Stimulated activated CD8-positive, alpha-beta memory T cell treated with anti-CD3 and anti-CD28 coated beads, Interleukin-7, amount 100 ng/mL, for 4 hours (primary cell): ENCODE results near the gene GAREM2.
"Not testable (repeated sequence)": the region's sequence is repeated elsewhere in the genome, so short reads cannot be mapped to it uniquely, and the experiment has no call there.

Experiments
- DNase-seq, 2 donors: peaks; one replicate each; pipeline ENCODE4 v3.0.0-alpha.2; 2020; ENCODE audit warnings: low read depth in 2 of 2

Gene GAREM2

DNA sequence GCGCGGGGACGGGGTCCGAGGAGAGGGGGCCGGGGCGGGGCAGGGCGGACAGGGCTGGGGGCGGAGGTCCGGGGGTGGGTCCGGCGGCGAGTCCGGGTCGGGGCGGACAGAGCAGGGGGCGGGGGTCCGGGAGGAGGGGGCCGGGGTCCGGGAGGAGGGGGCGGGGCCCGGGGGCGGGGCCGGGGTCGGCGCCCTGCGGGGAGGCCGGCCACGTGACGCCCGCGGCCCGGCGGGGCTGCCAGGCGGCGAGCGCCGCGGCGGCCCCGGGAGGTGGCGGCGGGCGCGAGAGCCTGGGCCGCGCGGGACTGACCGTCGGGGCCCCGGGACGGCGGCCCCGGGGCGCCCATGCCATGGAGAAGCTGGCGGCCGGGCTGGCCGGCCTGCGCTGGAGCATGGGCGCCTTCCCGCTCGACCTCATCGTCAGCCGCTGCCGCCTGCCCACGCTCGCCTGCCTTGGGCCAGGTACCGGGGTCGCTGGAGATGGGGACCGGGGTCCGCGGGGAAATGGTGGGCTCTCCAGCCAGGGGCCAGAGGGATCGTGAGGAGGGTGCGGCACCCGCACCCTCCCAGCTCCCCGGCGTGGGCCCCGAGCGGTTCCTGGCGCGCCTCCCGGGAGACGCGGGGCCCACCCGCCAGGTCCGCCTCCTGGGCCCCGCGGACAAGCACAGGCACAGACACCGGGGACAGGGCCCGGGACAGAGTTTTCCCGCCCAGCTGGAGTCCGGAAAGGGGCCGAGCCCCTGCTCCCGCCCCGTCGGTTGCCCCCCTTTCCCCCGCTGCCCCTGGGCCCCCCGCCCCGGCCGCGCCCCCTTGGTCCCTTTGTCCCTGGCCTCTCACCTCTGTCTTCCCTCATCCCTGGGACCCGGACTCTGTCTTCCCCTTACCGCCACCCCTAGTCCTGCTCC is at the start of gene GAREM2:
Gene GAREM2, plus strand, starts transcription at position 218 of the 905 bp plus-strand sequence. Its CDS starts 133 bp downstream, at position 351.
- DNase-seq: no peak

DNA sequence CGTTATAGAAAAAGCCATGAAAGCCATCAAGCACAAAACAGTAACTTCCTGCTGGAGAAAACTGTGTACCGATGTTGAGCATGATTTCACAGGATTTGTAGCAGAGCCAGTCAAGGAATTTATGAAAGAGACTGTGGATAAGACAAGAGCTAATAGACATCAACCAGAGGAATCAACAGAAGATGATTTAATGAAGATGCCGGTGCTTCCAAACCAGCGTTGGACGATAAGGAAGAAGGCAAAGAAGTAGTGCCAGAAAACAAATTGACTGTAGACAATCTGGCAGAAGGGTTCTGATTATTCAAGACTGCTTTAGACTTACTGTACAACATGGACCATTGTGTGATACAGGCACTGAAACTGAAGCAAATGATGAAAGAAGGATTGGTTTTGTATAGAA is 49.5 kb upstream of the GAREM2 start:
- no peak for DNase-seq

DNA sequence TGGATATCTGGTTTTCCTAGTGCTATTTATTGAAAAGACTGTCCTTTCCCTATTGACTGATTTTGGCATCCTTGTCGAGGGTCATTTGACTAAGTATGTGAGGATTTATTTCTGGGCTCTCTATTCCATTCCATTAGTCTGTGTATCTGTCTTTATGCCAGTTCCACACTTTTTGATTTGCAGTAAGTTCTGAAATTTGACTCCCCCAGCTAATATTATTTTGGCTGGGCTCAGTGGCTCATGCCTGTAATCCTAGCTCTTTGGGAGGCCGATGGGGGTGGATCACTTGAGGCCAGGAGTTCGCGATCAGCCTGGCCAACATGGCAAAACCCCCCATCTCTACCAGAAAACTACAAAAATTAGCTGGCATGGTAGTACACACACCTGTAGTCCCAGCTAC is 46.8 kb upstream of the GAREM2 start:
- DNase-seq: no peak

DNA sequence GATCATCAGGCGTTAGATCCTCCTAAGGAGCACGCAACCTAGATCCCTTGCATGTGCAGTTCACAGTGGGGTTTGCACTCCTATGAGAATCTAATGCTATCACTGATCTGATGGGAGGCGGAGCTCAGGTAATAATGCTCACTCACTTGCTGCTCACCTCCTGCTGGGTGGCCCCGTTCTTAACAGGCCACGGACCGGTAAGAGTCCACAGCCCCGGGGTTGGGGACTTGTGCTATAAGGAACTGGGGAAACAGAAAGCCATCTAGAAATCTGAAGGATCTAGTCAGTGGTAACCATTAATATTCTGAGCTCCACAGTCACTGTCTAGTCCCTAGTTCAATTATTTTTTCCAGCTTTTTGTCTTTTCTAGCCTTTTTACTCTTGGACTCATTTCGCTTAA is 44.7 kb upstream of the GAREM2 start:
- no peak for DNase-seq

DNA sequence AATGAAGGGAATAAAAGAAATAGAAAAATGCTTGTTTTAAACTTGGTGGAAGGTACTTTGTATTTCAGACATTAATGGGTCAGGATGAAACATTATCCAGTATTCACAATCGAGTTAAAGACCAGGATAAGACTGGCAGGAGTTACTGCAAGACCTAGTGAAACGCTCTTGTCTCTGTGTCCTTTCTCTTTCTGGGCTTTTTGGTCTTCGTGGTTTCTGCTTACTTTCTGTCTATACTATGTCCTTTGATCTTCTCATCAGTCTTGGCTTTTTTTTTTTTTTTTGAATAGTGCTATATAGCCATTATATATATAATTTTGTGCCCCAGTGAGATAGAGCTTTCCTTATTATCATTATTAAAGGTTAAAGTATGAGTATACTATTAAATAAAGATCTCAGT is 42.1 kb upstream of the GAREM2 start:
- DNase-seq: no peak

DNA sequence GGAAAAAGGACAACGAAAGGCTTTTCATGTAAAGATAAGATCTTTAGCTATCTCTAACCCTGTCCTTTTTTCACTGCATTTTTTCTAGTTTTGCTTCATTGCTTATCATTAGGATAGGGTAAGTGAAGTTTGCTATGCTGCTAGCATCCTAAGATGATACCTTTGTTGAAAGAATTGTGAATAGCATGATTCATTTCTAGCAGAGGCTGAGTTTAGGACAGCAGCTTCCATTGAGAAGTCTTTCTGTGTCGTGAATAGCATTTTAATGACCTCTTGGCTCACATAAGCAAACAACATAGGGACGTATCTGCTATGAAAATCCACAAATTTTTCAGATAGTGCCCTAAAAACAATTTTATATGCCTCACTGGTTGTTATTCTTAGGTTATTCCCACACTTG is 36.4 kb upstream of the GAREM2 start:
- no peak for DNase-seq

DNA sequence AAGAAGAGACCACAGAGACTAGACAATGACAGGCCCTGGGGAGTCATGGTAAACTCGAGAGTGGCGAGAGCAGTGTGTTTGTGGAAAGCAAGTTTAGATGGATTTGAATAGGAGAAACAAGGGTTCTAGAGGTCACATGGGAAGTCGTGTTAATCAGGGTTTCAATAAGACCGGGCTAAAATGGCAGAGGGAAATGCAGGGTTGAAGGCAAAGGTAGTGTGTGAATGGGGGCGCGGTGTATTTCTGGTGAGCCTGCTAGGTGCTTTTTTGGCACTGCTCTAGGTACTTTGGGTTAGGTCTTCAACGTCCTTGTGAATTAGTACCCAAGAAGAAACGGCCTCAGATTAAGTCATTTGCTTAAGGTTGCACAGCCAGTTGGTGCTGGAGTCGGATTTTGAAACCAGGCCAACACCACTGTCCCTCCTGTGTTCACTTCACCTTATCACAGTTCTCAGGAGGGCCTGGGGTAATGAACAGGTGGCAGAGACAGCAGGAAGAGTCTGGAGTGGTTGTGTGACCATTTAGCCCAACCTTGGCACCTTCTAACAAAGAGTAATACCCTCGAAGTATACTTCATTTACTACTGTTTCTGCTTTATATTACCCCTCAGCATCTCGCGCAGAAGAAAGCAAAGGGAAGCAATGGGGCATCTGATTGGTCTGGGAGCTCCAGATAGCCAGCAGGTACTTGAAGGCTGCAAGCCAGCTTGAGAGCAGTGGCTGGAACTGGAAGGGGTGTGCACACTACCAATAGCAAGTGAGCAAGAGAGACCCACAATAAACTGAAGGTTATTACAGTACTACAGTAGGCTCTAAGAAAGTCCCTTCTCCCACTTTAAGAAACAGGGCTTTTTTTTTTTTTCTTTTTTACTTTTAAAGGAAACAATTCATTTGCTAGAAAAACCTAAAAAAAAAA is 33.4 kb upstream of the GAREM2 start:
- DNase-seq: no peak

DNA sequence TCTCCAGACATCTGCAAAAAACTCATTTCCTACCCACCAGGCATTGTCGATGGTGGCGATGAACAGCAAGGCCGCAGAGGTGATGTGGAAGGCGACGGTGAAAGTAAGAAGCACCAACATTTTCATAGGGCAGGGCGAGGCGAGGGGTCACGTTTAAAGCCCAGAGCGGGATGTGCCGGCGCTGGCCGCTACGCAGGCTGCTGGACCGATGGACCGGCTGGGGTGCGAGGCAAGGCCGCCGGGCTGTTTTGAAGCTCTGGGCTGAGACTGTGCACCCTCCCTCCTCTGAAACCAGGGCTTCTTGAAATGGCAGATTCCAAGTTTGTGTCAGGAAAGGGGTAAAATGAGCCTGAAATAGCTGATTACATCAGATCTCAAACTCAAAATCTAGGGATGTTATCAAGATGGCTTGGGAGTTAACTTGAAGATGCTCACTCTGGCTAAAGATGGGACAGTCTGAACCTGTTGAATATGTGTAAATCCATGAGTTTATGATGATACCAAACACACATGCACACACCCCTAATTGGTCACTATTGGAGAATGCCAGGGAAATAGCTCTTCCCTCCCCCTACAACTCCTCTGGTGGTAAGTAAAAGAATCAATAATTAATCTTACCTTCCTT is 31.6 kb upstream of the GAREM2 start:
- no peak for DNase-seq

DNA sequence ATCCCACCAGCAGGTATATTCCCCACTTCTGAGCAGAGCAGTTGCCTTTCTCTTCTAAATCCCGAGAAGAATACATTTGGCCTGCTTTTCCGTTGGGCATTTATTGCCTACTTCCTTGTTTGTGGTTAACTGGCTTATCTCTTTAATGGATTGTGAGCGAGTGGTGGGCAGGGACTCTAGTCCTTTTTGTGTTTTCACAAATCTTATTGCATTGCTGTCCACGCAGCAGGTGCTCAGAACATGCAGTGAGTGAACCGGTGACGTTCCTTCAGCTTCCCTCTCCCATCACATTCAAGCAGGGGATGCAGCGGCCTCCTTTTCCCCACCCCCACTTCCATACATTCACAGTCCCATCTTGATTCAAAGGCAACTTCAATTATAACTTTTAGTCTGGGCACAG is 28.9 kb upstream of the GAREM2 start:
- DNase-seq: no peak

DNA sequence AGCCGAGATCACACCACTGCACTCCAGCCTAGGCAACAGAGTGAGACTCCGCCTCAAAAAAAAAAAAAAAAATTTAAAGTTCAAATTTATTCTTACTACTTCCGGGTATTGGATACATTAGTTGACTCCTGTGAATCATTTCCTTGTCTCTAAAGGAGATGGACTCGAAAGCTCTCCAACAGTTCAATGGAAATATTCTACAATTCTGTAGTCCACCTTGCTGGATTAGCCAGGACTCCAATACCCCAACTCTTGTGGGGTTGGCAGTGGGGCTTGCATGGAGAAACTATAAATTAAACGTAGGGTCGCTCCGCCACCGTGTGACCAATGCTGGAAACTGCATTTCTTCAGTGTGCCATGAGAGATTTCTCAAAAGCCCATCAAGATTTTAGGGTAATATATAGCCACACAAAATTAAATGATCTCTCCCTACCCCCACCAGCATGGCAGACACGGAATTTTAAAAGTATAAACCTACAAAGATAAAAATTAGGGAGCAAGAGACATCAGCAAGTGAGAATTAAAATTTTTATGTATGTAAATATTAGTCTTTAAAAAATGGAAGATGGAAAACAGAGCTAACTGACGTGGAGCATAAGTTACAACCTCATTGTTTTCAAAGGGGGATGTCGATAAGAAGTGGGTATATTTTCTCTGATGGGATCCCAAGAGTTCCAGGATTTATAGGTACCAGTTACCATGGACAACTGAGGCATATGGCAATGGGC is 27.8 kb upstream of the GAREM2 start:
- DNase-seq: peak; percentile 24 to 32

DNA sequence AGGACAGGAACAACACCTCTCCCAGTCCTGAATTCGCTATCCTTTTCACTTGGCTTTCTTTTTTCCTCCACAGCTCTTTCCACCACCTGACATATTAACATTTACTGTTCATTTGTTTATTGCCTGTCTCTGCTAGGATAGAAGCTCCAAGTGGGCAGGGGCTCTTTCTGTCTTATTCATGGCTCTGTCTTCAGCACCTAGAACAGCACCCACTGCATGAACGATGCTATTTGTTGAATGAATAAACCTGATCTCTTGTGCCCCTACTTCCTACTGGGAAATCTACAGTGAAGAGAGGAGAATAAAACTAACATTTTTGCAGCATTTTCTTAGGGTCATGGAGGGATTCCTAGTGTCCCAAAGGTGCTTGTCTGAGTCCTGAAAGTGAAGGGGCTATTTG is 24.4 kb upstream of the GAREM2 start:
- no peak for DNase-seq

DNA sequence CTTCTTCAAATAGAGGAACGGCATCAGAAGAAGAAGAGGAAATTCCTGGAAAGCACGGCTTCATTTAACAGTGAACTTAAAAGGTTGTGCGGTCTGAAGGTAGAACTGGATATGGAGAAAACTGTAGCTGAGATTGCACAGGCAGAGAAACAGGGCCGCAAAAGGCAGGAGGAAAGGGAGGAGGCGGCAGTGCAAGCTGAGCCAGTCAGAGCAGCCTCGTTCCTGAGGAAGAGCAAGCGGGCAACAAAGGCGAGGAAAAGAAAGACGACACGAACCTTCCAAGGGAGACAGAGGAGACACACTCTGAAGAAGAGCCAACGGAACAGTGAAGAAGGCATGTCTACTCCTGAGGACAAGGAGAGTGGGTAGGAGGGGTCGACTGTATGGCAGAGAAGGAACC is 22.6 kb upstream of the GAREM2 start:
- DNase-seq: no peak

DNA sequence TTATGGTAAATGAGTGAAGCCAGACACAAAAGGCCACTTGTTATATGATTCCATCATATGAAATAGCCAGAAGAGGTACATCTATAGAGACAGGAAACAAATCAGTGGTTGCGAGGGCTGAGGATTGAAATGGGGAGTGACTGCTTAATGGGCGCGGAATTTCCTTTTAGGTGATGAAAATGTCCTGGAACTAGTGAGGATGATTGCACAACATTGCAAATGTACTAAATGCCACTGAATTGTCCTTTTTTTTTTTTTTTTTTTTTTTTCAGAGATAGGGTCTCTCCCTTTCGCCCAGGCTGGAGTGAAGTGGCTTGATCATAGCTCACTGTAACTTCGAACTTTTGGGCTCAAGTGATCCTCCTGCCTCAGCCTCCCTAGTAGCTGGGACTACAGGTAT is 15.3 kb upstream of the GAREM2 start:
- DNase-seq: no peak

DNA sequence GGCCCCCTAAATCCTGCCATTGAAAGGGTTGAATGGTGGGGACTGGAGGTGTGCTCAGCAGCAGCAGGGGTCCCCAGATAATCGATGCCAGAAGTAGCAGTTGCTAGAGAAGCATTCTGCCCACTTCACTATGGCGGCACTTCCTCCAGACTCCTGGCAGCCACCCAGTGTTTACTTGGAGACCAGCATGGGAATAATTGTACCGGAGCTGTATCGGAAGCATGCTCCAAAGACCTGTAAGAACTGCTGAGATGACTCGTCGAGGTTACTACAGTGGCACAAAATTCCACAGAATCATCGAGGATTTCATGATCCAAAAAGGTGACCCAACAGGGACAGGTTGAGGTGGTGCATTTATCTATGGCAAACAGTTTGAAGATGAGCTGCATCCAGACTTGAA is 11.0 kb upstream of the GAREM2 start:
- DNase-seq: no peak

DNA sequence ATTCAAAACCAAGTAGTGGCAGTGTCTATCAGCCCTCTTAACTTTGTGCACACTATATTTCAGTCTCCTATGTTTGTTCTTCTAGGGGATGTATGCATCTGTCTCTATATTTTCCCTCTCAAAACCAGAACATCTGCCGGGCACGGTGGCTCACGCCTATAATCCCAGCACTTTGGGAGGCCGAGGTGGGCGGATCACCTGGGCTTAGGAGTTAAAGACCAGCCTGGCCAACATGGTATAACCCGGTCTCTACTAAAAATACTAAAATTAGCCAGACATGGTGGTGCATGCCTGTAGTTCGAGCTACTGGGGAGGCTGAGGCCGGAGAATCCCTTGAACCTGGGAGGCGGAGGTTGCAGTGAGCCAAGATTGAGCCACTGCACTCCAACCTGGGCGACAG is 9.9 kb upstream of the GAREM2 start:
- no peak for DNase-seq

DNA sequence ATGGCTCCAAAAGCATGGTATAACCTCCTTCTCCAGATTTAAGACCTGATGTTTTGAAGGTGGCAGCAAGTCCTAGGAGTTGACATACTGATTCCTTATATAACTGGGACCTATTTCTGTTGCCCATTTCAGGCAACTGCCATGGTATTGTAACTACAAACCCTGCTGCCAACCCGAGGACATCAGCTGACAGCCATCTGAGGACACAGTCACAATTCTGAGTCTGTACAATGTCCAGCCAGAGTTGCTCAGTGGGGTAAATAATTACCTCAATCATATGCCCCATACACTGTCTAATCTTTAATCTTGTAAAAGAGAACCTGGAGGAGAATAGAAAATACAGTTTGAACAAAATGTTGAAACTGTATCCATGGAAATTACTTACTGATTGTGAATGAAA is 8.7 kb upstream of the GAREM2 start:
- no peak for DNase-seq

DNA sequence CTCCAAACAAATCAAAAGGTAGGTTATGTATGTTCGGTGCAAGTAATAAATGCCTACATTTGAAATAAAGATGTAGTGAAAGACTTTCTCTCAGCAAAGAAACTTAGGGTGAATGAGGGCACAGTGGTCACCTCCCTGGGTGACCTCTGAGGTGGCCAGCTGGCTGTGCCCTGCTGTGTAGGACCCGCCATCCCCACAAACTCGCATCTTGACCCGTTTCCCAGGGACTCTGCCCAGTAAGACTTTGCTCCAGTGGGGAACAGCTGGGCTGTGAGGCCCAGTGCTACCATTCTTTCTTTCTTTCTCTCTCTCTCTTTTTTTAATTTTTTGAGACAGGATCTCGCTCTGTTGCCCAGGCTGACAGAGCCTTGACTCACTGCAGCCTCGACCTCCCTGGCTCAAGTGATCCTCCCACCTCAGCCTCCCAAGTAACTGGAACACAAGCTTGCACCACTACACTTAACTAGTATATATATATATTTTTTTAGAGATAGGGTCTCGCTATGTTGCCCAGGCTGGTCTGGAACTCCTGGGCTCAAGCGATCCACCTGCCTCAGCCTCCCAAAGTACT is 8.2 kb upstream of the GAREM2 start:
- no peak for DNase-seq

DNA sequence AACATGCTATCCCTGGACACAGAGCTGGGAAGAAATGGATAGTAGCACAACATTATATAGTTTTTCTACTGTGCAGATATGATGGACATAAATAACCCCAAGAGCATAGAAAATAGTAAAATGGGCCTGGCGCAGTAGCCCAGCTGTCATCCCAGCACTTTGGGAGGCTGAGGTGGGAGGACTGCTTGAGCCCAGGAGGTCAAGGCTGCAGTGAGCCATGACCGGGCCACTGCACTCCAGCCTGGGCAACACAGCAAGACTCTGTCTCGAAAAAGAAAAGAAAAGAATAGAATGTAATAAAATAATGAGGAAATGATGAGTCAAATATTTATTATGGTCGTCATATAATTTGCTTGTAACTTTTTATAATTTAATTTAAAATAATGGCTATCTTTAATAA is 7.5 kb upstream of the GAREM2 start:
- DNase-seq: no peak

DNA sequence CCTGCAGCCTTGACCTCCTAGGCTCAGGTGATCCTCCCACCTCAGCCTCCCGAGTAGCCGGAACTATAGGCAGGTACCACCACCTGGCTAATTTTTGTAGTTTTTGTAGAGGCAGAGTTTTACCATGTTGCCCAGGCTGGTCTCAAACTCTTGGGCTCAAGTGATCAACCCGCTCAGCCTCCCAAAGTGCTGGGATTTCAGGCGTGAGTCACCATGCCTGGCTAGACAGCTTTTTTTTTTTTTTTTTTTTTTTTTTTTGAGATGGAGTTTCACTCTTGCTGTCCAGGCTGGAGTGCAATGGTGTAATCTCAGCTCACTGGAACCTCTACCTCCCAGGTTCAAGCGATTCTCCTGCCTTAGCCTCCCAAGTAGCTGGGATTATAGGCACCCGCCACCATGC is 6.3 kb upstream of the GAREM2 start:
- DNase-seq: not testable (repeated sequence)

DNA sequence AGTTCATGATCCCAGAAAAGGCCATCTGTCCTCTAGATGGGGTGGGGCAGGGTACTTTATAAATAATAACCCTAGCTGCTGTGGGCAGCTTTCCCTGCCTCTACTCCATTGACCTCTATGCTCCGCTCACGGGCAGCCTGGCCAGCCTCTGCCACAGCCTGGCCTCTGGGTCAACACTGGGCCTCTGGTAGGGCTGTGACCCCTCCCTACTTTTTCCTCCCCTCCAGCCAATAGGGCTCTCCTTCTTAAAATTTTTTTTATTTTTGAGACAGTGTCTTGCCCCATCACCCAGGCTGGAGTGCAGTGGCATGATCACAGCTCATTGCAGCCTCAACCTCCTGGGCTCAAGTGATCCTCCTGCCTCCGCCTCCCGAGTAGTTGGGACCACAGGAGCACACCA is 4.1 kb upstream of the GAREM2 start:
- no peak for DNase-seq

DNA sequence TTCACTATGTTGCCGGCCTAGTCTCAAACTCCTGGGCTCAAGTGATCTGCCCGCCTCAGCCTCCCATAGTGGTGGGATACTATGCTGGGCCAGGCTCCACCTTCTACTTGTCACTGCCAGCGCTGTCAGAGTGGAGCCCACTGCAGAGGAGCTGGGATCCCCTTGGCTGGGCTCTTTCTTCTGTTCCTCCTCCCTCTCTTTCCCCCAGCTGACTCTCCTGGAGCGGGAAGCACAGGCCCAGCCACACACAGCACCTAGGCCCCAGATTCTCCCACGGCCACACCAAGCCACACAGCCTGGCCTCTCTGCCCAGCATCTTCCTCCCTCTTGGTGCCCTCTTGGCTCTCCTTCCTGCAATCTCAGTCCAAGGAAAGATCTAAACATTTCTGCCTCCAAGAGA is 3.7 kb upstream of the GAREM2 start:
- no peak for DNase-seq
